NCI-H187 (cell line): Measurements from ENCODE around the gene GIMAP8.
"Not testable (repeated sequence)": the region's sequence is repeated elsewhere in the genome, so short reads cannot be mapped to it uniquely, and the experiment has no call there.

Experiments
- DNase-seq, 2 experiments: peaks; one replicate each; lab custom pipeline; 2025; lab: John Stamatoyannopoulos, UW

The GIMAP8 gene

DNA sequence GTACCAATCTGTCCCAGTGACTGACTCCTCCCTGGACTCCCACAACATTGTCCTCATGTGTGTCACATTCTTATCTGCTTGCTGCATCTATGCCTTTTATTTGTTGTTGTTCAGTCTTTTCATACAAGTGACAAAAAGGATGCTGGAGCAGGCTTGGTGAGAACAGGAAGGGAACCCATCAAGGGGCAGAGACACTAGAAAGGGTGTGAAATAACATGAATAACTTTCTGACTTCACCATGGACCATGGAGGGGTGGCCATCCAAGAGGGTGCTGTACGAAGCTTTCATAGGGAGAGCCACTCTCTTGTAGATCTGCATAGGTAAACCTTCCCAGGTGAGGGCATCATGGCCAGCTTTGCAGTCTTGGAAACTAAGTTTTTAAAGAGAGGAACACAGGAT is 14.5 kb downstream of the GIMAP8 start:
- DNase-seq, result no peak

DNA sequence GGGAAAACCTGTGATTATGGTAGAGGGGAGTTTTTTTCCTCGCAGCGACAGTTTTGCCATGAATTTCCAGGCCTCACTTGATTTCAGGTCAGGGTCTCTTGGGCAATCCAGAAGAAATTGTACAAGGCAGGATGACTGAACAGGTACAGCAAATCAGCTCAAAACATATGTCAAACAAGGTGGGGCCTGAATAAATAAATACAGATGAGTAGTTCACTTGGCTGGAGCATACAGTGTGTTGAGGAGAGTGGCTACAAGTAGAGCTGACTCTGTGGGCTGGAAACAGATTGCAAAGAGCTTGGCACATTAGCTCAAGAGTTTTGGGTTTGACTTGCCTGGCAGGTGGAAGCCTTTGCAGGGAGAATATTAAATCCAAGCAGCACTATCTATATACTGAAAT is 15.0 kb downstream of the GIMAP8 start:
- DNase-seq, result no peak

DNA sequence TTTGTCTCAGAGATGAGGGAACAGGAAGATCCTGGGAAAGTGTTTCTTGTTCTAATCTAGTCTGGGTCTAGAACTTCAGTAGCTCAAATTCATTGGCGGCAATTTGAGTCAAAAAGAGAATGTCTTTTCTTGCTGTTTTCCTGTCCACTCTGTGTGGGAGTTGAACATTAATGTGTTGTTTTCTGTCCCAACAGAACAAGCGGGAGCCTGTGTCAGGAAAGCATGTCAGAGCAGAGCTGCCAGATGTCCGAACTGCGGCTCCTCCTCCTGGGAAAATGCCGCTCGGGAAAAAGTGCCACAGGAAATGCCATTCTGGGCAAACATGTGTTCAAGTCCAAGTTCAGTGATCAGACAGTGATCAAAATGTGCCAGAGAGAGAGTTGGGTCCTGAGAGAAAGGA is 16.0 kb downstream of the GIMAP8 start:
- no peak for DNase-seq

DNA sequence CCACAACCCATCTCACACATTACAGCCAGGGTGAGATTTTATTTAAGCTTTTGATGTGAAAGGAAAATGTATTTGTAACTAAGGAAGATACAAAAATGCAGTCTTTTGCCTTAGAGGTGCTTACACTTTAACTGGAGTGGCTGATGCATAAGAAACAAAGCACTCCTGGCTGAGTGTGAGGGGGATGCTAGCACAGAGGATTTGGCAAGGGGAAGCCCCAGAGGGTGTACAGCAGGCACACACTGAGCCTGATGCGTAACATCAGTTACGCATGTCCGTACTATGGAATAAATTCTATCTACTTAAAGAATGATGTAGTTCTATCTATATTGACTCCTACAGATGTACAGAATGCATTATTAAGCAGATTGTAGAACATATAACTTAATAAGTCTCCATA is 17.8 kb downstream of the GIMAP8 start:
- no peak for DNase-seq

DNA sequence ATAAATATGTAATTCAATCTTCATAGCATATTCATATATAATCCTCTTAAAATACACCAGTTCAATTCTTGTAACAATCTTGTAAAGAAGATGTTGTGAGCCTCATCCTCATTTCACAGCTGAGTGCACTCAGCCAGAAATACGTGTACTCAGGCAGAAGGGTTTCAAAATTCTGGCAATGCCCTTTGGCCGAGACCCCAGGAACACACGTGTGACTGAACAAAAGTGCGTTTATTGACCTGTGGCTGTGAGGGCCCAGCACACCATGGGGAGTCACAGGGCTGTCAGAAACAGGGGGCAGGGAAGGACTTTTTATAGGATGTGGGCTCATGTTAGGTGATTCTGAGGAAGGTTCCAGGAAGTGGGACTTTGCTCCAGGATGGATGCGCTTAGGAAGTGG is 21.5 kb downstream of the GIMAP8 start:
- no peak for DNase-seq

DNA sequence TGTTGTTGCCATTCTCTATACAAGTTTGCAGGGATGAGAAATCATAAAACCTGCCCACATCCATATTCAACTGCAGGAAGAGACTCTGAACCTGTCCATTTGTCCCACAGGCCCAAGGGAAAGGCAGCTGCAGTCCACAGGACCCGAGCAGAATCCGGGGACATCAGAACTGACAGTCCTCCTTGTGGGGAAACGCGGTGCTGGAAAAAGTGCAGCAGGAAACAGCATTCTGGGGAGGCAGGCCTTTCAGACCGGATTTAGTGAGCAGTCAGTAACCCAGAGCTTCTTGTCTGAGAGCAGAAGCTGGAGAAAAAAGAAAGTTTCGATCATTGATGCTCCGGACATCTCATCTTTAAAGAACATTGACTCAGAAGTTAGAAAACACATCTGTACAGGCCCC is 23.5 kb downstream of the GIMAP8 start:
- DNase-seq, result no peak

DNA sequence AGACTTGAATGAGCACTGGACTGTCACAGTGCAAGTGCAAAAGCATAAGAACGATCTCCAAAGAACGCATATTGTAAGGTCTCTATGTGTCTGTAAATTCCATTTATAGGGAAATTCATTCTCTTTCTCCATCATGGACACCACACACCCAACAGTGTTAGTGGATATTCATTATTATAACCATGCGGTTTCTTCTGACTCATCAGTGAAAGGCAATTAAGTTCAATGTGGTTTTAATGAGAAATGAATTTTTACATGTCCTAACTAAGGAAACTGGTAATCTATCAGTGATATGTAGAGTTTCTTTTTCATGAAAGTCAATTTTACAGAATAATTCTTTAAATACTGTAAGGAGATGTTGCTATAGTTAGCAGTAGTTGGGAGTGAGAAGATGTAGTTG is 25.9 kb downstream of the GIMAP8 start:
- no peak for DNase-seq

DNA sequence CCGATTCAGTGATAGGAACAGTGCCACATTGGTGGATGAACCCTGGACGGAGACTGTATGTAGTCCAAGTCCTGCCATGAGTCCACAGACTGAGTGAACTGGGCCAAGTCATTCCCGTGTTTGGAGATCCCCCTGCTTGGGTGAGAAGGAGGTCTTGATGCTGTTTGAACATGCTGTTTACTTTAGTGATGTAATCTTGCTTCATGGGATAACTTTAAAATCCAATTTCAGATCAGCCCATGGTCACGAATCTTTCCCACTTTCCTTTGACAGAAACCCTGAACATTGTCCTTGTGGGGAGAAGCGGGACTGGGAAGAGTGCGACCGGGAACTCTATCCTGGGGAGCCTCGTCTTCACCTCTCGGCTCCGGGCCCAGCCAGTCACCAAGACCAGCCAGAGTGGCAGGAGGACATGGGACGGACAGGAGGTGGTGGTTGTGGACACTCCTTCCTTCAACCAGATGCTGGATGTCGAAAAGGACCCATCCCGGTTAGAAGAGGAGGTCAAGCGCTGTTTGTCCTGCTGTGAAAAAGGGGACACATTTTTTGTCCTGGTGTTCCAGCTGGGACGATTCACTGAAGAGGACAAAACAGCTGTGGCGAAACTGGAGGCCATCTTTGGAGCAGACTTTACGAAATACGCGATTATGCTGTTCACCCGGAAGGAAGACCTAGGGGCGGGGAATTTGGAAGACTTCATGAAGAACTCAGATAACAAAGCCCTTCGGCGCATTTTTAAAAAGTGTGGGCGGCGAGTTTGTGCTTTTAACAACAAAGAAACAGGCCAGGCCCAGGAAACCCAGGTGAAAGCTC is 26.6 kb downstream of the GIMAP8 start:
- no peak for DNase-seq

DNA sequence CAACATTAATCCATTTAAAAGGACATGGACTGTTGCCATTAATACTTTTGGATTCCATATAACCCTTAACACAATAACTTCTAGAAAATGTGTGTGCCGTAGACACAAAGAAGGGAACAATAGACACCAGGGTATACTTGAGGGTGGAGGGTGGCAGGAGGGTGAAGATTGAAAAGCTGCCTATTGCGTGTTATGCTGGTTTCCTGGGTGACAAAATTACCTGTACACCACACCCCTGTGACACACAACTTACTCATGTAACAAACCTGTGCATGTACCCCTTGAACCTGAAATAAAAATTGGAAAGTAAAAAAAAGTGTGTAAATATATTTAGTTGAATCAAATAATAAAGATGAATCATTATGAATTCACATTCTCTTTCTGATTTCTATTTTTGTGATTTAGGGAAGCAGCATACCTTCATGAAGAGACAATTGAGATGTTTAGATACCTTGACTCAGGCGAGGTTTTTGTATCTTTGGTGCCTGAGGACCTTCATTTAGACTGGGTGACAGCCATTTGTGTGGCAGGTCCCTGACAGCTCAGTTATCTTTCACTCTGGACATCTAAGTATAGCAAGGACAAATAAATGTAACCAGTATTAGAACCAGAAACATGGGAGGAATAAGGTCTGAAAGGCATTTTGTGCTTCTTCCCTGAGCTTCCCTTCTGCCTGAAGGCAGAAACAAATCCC is 28.7 kb downstream of the GIMAP8 start:
- DNase-seq, result no peak

DNA sequence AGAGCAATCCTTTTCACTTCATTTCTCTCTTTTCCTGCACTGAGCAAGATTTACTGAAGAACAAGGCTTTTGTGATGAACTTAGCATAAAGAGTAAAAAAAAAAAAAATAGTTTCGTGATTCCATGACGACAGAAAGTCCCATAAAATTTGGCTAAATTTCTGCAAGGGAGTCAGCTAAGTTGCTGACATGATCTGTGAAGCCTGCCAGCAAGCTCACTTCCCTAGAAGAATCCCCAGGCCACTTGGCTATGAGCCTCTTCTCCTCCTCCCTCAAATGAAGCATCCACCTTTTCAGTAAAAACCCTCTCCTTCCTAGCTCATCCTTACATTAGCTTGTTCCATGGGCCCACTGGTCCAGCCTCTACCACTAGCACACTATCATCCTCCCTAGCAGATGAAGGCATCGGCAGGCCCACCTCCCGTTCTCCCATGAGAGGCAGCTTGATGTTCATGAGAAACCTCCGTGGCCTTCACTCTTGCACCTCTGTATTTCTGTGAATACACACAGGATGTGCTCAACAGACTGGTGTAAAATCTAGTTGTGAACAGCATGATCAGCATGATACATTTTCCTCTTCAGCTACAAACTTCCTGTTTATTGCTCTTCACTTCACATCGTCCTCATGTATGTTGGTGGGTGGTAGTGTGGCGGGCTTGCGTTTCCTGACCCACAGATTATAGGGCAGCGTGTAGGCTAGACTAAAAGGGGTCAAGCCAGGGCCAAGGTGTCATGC is 30.9 kb downstream of the GIMAP8 start:
- DNase-seq, result no peak

DNA sequence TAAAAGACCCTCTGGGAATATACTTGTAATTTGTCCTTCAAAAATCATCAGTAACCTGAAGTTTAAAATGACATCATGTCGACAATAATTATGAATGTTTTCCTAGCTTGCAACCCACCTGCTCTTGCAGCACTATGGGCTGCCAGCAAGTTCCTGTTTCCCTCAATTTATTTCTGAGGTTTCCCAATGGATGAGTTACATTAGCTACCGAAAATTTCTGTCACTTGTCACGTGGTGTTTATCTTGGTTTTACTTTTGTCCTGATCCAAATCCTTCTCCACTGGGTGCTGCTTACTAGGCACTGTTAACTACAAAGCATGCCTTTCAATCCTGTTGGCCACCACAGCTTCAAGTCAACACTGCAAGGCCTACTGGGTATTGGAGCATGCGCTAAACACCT is 31.5 kb downstream of the GIMAP8 start:
- DNase-seq, result no peak

DNA sequence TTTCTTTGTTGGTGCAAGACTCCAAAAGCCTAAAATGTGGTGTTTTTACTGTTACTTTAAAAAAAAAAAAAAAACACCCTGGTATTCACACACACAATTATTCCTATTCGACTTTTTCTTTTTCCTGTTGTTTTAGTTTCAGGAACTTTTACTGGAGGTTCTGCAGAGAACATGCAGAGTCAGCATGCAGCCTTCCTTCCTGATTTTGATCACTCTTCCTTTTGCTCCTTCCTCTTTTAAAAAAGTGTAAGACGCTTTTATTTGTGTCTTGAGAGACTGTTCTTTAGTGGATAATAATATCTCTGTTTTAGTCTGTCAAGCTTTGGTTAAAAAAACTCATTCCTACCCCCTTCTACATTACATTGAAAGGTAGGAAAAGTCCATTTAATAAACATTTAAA is 33.1 kb downstream of the GIMAP8 start:
- DNase-seq, result not testable (repeated sequence)

DNA sequence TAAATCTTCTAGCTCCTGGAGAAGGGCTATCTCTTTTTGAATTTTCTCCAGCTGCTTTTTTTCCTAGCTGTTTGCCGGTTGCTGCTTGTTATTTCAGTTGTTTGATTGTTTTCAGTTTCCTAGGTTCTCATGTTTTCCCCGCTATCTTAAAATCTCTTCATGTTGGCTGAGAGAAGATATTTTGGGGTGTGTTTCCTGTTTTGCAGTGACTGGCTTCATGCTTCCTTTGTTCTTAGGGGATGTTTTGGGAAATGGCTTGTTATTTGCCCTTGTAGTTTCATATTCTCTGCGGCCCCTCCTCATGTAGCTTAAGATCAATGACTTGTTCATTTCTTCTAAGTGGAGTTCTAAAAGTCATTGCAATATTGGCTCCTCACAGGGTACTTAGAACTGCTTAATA is 33.6 kb downstream of the GIMAP8 start:
- DNase-seq, result not testable (repeated sequence)

DNA sequence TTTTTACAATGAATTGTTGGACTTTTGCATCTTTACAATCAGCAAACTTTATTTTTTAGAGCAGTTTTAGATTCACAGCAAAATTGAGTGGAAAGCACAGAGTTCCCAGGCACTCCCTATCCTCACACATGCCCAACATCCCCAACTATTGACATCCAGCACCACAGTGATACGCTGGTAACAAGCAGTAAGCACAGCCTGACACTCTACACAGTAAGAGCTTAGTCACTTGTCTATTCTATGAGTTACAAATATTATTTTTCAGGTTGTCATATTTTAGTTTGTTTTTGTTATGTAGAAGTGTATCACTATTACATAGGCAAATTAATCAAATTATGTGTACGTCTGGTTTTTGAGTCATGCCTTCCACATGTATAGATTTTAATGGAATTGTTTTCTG is 37.2 kb downstream of the GIMAP8 start:
- DNase-seq, result no peak

DNA sequence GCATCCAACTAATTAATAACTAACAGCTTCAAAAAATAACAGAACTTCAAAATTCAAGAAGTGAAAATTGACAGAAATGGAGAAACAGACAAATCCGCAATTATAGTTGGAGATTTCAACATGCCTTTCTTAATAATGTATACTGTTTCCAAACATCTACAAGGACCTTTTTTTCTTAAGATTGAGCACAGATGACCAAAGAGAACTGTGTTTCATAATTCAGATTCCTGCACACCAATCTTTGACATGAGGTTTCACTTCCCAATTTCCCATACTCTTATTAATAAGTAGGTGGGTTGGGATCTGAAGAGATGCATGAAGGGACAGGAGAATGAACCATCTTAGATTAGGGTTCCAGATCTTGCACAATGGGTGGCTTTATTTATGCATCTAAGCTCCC is 39.4 kb downstream of the GIMAP8 start:
- no peak for DNase-seq

DNA sequence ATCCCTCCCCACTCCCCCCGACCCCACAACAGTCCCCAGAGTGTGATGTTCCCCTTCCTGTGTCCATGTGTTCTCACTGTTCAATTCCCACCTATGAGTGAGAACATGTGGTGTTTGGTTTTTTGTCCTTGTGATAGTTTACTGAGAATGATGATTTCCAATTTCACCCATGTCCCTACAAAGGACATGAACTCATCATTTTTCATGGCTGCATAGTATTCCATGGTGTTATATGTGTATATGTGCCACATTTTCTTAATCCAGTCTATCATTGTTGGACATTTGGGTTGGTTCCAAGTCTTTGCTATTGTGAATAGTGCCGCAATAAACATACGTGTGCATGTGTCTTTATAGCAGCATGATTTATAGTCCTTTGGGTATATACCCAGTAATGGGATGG is 43.0 kb downstream of the GIMAP8 start:
- not testable (repeated sequence) for DNase-seq

DNA sequence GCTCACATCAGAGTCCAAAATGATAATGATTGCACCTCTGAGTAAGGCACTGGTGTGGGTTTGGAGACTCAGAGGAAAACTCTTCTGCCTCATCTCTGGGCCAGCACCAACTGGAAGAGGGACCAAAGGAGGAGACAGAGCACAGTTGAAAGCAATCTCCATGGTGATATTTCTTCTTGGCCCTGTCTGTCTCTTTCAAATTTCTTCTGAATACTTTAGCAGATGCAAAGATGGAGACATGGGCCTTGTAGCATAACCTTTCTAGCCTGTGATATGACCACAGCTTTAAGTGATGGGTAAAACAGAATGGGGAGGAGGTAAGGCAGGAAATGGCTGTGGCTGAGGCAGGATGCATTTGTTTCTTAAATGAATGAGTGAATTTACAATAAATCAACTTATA is 52.1 kb downstream of the GIMAP8 start:
- DNase-seq, result no peak

DNA sequence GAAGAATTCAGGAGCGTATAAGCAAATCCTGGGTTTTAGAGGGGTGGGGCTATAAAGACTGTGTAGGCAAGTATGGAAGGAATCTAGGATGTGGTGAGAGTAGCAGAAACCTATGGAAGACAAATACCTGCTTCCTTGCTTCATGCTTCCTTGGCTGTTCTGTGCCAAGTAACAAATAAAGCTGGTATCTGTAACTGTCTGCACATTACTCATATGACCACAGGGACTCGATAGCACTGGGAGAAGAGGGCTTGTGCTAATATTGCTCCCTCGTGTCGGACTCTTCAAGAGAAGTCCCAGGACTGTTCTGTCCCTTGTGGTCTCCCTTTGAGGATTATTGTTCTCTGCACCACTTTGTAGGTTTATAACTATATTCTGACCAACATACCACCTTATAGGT is 52.7 kb downstream of the GIMAP8 start:
- DNase-seq, result no peak

DNA sequence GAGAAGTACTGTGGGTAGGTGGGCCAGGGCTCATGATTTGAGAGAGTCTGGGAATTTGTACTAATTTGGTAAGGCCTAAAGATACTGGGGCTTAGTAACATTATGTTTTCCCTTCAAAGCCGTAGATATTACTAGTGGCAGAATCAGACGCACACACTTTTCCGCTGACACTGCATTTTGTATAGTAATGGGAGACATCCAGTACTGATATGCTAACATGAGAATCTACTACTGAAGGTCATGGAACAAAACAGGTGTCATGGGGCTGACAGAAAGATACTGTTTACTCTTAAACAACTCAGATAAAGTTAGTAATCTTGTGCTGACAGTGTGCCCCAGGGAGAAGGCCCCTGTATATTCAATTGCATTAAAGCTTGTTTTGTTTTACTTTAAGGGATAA is 53.2 kb downstream of the GIMAP8 start:
- DNase-seq, result no peak

DNA sequence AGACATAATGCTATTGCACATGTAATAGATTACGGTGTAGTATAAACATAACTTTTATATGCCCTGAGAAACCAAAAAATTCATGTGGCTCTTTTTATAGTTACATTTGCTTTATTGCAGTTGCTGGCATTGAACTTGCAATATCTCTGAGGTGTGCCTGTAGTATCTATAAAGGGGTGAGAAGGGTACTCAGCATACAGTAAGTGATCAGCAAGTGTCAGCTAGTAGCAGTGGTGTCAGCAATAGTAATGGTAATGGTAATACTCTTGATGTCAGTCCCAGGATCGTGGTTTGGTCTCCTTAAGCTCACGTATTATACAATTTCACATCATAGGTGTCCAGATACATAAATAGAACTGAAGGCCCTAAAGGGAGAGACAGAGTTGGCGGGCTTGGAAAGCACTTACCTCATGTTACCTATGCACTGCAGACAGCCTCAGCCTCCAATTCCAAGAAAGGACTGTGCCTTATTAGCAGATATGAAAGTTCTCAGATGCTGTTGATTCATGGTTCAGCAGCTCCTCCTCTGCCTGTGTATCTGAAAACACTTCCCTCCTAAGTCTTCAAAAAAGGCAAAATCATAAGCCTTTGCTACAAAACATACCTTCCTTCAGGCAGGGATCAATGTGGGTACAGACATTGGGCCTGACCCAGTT is 57.6 kb downstream of the GIMAP8 start:
- DNase-seq, result no peak

DNA sequence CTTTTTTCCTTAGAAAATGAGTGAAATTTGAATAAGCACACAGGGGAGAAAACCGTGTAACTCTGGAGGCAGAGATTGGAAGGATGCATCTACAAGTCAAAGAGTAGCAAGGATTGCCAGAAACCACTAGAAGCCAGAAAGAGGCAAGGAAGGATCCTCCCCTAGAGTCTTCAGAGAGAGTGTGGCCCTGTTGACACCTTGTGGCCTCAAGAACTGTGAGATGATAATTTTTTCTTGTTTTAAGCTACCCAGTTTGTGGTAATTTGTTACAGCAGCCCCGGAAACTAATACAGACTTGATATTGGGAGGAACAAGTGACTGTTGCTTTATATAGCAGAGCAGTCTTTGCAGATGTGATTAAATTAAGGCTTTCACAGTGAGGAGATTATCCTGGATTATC is 60.6 kb downstream of the GIMAP8 start:
- no peak for DNase-seq

DNA sequence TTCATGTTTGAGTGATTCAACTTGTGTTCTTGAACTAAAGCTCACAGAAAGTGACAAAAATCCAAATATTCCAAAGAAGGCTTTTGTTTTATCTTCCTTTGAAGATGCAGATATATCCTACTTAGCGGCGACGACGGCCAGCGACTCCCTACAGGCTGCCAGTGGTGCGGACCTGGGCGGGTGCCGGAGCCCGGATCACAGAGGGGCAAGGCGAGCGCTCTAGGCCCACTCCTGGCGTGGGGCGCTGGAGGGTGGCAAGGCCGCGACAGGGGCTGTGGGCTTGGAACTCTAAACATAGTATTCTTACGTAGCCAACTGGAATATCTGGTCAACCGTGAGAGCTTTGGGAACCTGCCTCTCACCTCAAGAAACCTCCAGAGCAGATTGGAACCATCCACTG is 63.3 kb downstream of the GIMAP8 start:
- DNase-seq, result no peak
